GM19455 (cell line): Measurements from ENCODE around the gene PPEF1.

Experiments
- ATAC-seq: cut with Tn5 transposase; IDR thresholded peaks from one replicate; pipeline ENCODE4 v1.9.1; 2021; ENCODE audit not compliant: unreplicated experiment

The PPEF1 gene

GRCh38 chrX:18707426-18708049 lies at the start of gene PPEF1:
TSS of gene PPEF1 (plus strand) at chrX:18707645. CDS start at chrX:18707781, 136 bp downstream.
- no peak for ATAC-seq

GRCh38 chrX:18661273-18661672 lies 46.2 kb upstream of the PPEF1 start:
- no peak for ATAC-seq

GRCh38 chrX:18664947-18665346 lies 42.5 kb upstream of the PPEF1 start:
- ATAC-seq: no peak

- ATAC-seq: no peak
Observed at GRCh38 chrX:18666614-18667013, 40.8 kb upstream of the PPEF1 start.

GRCh38 chrX:18668071-18668835 lies 39.2 kb upstream of the PPEF1 start:
- ATAC-seq: no peak

- ATAC-seq: no peak
Observed at GRCh38 chrX:18672008-18672407, 35.4 kb upstream of the PPEF1 start, which contains the start of gene RS1. TSS of gene RS1 (minus strand) at chrX:18672108. CDS start at chrX:18672068, 40 bp downstream.

- peak; percentile 43 for ATAC-seq
Observed at GRCh38 chrX:18674417-18674787, 33.0 kb upstream of the PPEF1 start.

GRCh38 chrX:18674788-18675735 lies 32.4 kb upstream of the PPEF1 start:
- ATAC-seq: peak; percentile 84

- no peak for ATAC-seq
Observed at GRCh38 chrX:18676050-18676449, 31.4 kb upstream of the PPEF1 start.

- ATAC-seq: no peak
Observed at GRCh38 chrX:18676470-18676869, 31.0 kb upstream of the PPEF1 start.

GRCh38 chrX:18677161-18677869 lies 30.1 kb upstream of the PPEF1 start:
- ATAC-seq: no peak

GRCh38 chrX:18681996-18682395 lies 25.4 kb upstream of the PPEF1 start:
- no peak for ATAC-seq

GRCh38 chrX:18682979-18683387 lies 24.5 kb upstream of the PPEF1 start:
- ATAC-seq: no peak

GRCh38 chrX:18687856-18688495 lies 19.5 kb upstream of the PPEF1 start:
- ATAC-seq: no peak

GRCh38 chrX:18691431-18691830 lies 16.0 kb upstream of the PPEF1 start:
- no peak for ATAC-seq

GRCh38 chrX:18692541-18692940 lies 14.9 kb upstream of the PPEF1 start:
- no peak for ATAC-seq

- ATAC-seq: no peak
Observed at GRCh38 chrX:18696653-18697052, 10.8 kb upstream of the PPEF1 start.

GRCh38 chrX:18698737-18699650 lies 8.5 kb upstream of the PPEF1 start:
- ATAC-seq: no peak

- no peak for ATAC-seq
Observed at GRCh38 chrX:18701621-18702361, 5.7 kb upstream of the PPEF1 start.
